Endometrium (tissue), 2 donors: ENCODE data around the gene POU1F1.
"Not testable (repeated sequence)": the region's sequence is repeated elsewhere in the genome, so short reads cannot be mapped to it uniquely, and the experiment has no call there.

Source experiments
- FAIRE-seq: peaks from 2 replicates; lab custom pipeline; 2012; peaks lifted over from hg19 to GRCh38; lab: Jason Lieb, UNC
- donor health status: control.
- donor health status: control.

POU1F1 gene

GRCh38 chr3:87248831-87249230 is 27.6 kb downstream of the POU1F1 start:
- no peak for FAIRE-seq

DNA sequence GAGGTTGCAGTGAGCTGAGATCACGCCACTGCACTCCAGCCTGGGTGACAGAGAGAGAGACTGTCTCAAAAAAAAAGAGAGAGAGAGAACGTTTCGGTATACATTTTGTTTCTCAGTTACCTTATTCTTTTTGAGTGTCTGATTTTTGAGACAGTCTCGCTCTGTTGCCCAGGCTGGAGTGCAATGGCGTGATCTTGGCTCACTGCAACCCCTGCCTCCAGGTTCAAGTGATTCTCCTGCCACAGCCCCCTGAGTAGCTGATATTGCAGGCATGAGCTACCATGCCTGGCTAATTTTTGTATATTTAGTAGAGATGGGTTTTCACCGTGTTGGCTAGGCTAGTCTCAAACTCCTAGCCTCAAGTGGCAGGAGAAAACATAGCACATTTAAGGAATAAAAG is 28.2 kb downstream of the POU1F1 start:
- not testable (repeated sequence) for FAIRE-seq

DNA sequence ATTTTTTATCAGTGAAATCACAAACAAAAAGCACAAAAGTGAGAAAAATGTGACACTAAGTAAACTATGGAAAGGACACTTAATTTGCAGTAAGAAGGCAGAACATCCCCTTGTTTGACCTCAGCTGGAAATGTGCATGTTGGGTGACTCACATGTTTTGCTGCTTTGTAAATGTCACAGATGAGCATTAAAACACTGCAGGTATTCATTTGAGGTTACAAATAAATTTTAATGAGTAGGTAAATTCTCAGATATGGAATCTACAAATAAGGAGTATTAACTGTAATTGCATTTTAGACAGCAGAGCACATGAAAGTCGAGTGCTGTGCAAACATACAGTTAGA is 29.0 kb downstream of the POU1F1 start:
- FAIRE-seq, result no peak

DNA sequence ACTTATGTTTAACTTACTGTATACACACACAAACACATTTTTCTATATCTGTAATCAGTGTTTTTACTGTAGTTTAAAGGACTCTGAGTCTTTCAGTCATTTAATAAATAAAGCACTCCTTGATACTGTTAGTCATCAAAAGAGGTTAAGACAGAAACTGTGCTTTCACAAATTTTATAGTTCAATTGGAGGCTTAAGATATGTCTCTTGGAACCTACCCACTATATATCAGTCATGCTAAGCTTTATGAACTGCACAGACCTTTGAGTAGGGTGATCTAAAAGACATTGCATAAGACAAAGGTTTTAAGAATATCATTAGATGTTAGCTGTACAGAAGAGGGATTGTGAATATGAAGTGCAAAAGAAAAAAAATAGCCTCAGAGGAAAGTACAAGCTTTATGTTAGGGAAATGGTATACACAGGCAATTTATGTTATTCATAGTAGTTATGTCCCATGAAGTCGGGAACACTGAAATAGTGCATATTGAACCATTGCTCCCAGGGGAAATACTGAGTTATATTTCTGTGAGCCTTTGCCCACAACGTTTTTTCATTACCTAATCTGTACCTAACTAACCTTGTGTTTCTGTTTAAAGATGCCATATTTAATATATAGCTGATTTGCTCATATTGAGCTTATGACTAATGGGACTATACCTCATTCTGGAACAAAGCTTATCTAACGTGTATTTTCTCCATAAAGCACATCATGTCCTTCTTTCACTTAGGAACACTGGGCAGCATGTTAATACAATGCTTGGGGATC is 29.5 kb downstream of the POU1F1 start:
- no peak for FAIRE-seq

DNA sequence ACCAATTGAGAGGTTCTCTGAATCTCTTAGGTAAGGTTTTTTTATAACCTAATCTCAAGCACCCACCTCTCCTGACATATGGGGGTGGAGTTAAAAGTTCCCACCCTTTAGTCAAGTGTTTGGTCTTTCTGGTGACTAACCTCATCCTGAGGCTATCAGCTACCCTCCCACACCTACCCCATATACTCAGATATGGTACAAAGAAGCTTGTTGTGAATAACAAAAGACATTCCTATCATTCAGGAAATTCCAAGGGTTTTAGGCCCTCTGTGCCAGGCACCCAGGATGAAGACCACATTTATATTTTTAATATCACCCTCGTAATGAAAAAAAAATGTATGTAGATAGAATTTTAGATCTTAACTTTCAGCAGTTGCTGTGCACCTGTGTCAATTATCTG is 40.3 kb downstream of the POU1F1 start:
- FAIRE-seq, result no peak

DNA sequence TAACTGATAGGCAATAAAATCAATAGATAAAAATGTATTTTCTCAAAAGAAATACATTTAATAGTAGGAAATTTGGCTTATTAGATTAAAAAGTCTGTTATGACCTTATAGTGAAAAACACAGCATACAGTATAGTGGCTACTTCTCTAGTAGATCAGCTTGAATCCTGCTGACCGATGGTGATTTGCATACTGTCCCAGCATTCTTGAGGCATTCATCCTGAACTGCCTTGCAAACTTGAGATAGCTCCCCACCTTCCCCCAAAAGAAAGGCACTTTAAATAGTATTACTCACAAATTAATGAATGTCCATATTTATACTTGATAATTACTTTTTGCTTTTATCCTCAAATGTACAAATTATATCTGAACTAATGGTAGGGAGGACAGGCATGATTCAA is 42.6 kb downstream of the POU1F1 start:
- FAIRE-seq, result no peak

DNA sequence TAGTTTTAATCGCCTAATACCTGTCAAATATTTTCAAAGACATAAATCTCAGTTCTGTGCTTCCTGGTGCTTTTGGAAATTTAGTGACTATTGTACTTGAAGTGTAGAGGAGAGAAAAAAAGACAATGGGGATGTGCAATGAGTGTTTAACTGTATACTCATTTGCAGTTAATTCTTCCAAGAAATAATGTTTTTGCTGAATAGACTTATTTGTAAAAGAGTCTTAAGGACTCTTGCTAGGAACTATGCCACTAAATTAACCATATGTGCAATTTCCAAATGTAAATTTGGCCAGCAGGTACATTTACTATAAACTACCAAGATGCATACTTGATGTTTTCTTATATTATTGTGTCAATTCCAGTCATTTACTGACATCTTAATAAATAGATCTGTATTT is 47.3 kb downstream of the POU1F1 start:
- no peak for FAIRE-seq

- no peak for FAIRE-seq
Observed at GRCh38 chr3:87228316-87228715, 48.1 kb downstream of the POU1F1 start.

DNA sequence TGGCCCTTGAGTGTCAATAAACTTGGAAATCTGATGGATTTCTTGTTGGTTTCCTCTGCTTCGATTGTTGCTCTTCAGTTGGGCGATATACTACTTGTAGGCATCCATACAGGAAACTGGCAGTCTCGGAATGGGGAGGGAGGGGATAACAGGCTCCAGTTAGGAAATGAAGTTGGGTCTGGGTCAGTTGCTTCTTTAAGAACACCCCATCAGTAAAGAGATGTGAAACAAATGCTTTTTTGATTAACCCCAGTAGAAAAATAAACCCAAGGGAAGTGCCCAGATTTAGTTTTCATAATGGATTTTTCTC is 48.6 kb downstream of the POU1F1 start:
- no peak for FAIRE-seq

DNA sequence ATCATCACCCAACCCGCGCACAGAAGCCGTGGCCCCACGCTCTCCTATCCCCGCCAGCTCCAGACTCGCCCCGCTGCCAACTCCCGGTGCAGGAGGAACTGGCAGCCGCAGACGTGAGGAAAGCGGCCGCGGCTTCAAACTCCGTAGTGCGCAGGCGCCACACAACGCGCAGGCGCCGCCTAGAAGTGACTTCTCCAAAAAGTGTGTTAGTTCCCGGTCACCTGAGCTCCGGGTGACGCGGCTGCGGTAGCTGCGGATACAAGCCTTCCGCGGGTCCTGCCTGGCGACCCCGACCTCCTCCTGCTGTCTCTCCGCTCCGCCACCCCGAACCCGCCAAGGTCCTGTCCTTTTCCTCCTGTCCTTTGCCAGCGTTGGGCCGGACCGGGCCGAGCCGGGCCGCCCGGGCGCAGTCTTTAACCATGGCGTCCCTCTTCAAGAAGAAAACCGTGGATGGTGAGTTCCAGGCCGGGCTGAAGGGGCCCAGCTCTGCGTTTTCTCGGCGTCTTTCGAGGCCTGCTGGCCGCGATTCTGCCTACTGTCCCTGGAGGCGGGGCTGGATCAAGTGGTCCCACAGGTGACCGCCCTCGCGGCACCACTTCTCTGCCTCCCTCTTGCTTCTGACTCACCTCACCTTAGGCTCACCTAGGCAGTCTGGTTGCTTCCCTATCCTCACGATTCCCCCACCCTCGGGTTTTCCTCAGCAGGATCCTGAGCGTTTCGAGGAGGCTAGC is 49.1 kb downstream of the POU1F1 start, which contains the start of gene CHMP2B:
Gene CHMP2B (plus strand): TSS at position 206 of the 731 bp plus-strand sequence. CDS start 214 bp downstream, at position 420.
- peak; percentile 45 for FAIRE-seq

DNA sequence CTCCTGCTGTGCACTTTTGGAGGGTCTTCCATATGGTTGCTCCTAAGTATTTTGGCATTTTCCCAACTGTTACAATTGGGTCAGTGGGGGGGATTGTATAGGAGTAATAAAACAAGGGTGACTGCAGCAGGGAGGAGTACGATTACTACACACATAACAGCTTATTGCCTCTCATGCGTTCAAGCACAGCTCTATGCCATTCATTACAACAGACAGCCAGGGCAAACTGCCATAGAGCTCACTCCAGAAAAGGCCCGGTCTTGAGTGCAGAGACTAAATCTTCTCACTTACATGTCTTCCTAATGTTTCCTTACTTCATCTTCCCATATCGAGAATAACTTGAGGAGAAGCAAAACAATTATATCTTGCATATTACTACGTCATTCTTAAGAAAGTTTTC is 50.7 kb downstream of the POU1F1 start:
- no peak for FAIRE-seq

DNA sequence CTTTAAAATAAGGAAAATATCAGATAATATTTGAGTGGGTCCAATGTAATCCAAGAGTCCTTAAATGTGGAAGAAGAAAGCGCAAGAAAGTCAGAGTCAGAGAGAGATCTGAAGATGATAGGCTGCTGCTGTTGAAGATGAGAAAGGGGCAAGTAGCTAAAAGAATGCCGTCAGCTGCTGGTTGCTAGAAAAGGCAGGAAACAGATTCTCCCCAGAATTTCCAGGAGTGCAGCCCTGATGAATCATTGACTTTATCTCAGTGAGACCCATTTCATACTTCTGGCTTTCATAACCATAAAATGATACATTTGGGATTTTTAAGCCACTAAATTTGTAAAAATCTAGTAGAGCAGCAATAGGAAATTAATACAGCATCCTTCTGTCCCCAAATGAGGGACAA is 56.8 kb downstream of the POU1F1 start:
- no peak for FAIRE-seq

DNA sequence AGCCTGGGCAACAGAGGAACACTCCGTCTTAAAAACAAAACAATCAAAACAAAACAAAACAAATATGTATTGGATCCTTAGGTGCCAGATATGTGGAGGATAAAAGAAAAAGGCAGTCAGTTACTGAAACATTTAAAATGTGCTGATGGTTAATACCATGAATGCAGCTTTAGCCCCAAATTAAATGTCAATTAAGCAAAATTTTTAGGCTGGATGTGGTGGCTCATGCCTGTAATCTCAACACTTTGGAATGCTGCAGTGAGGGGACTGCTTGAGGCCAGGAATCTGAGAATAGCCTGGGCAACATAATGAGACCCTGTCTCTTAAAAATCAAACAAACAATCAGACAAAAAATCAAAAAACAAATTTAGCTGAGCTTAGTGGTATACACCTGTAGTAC is 57.8 kb downstream of the POU1F1 start:
- no peak for FAIRE-seq
